ENCODE data around the gene WNT10A. TPM values are rescaled to one million over a fixed set of nuclear protein-coding genes. Genes with fewer than 3 reads are reported as not detected.

The WNT10A gene
- total RNA-seq, 1 experiment from 2014 or later: 1.5 TPM

DNA sequence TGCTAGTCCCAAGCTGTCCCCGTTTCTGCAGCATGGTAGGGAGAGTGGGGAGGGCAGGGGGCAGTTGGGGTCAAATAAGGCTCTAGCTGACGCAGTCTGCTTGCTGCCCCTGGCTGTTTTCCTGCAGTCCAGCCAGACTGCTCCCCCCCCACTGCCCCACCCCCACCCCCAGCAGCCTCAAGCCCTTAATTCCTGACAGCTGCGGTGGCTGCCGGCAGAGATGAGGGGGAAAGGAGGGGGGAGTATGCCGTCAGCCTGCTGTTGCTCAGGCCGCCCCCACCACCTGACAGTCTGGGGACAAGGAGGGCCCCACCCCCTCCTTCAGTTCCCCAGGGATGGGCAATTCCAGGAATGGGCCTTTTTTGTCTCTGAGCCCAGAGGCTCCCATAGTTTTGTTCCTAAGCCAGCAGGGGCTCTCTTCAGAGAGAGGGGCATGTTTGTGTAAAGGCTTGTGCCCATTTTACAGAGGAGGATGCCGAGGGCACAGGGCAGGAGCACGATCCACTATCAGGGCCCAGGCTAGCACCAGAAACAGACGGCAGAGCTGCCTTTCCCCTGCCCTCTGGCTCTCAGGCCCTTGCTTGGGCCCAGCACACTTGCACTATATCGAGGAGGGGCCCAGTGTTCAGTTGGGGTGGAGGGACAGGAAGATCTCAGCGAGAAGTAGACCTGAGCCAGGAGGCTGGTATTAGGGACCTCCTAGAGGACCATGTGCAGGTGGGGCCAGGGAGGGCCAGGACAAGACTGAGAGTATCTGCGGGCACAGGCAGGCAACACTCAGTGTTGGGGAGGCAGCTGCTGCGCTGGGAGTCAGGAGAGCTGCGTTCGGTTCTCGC lies 1.5 kb upstream of the WNT10A start:
- no peak overlapping the region for H3K27ac ChIP-seq (ENCODE audit: low read depth, low read length)
- ChIA-PET RAD21 (ENCODE audit: low non-redundant PET in 1 of 2, low total read pairs in 2 of 2, uncharacterized antibody in 2 of 2, unreplicated experiment in 2 of 2) (interaction anchor here (1.0 to 3.4 kb wide), 2 partner anchors 17 to 18 kb away, joined by 3 to 48 read pairs; no protein-coding TSS in a partner anchor), CTCF (interaction anchor here (1.2 to 15.1 kb wide), 3 partner anchors 16 to 123 kb away, joined by 4 to 278 read pairs (median 5); no protein-coding TSS in a partner anchor), POLR2A (interaction anchor here (1.1 kb wide), 1 partner anchor 17 kb away, joined by 3 read pairs; no protein-coding TSS in a partner anchor)
- no peaks in the 10 kb centered on the region for H3K27me3 ChIP-seq (ENCODE audit: insufficient read depth, low read length)
- H3K9ac ChIP-seq (ENCODE audit: low read length): no peak overlapping the region
- DNase-seq (ENCODE audit: low read depth, low spot score) (no peak), ATAC-seq (no peak)
- H3K4me2 ChIP-seq (ENCODE audit: low read length): no peak overlapping the region
- H3K4me3 ChIP-seq (replicated peaks in 1 of 2; ENCODE audit: low read depth in 1 of 2, low read length in 2 of 2): no peak overlapping the region
- H3K36me3 ChIP-seq (ENCODE audit: control insufficient read depth in 1 of 2, insufficient read depth in 2 of 2, low read length in 2 of 2): no peaks in the 10 kb centered on the region
- H3K9me3 ChIP-seq (ENCODE audit: control insufficient read depth in 1 of 2, insufficient read depth in 1 of 2, low read depth in 1 of 2, low read length in 2 of 2): no peaks in the 10 kb centered on the region
- H3K4me1 ChIP-seq (ENCODE audit: control insufficient read depth in 1 of 2, insufficient read depth in 2 of 2, low read length in 2 of 2): peaks cover 15 to 29% of the 10 kb centered on the region in 2 experiments
- TF ChIP-seq RAD21 (IDR thresholded peaks at IDR 0.05; ENCODE audit: low read depth): no peak
- no peak for TF ChIP-seq ZNF274 (IDR thresholded peaks at IDR 0.05; ENCODE audit: low read depth, low read length)
- no peak for TF ChIP-seq TCF7L2 (IDR thresholded peaks at IDR 0.05; ENCODE audit: borderline replicate concordance, extremely low read depth, insufficient read depth, insufficient read length)
- TF ChIP-seq EGR1 (IDR thresholded peaks at IDR 0.05; ENCODE audit: low read depth): no peak
- no peak for TF ChIP-seq SIN3A (IDR thresholded peaks at IDR 0.05; ENCODE audit: low read depth)
- no peak for TF ChIP-seq CBX3 (IDR thresholded peaks at IDR 0.05; ENCODE audit: low read depth)
- no peak for TF ChIP-seq JUND (IDR thresholded peaks at IDR 0.05)
- no peak for TF ChIP-seq ZFX (IDR thresholded peaks at IDR 0.05)
- no peak for TF ChIP-seq YY1 (IDR thresholded peaks at IDR 0.05; ENCODE audit: extremely low read depth, insufficient replicate concordance, low read depth, low read length)
- no peak for TF ChIP-seq EZH2phosphoT487 (IDR thresholded peaks at IDR 0.05; ENCODE audit: borderline replicate concordance)
- TF ChIP-seq ELF1 (IDR thresholded peaks at IDR 0.05; ENCODE audit: borderline replicate concordance, low read depth): no peak
- no peak for TF ChIP-seq SRF (IDR thresholded peaks at IDR 0.05; ENCODE audit: low read depth)
- TF ChIP-seq SP1 (IDR thresholded peaks at IDR 0.05; ENCODE audit: low read depth): no peak
- TF ChIP-seq FOSL1 (IDR thresholded peaks at IDR 0.05; ENCODE audit: low read depth): no peak
- TF ChIP-seq, protein P1, sequence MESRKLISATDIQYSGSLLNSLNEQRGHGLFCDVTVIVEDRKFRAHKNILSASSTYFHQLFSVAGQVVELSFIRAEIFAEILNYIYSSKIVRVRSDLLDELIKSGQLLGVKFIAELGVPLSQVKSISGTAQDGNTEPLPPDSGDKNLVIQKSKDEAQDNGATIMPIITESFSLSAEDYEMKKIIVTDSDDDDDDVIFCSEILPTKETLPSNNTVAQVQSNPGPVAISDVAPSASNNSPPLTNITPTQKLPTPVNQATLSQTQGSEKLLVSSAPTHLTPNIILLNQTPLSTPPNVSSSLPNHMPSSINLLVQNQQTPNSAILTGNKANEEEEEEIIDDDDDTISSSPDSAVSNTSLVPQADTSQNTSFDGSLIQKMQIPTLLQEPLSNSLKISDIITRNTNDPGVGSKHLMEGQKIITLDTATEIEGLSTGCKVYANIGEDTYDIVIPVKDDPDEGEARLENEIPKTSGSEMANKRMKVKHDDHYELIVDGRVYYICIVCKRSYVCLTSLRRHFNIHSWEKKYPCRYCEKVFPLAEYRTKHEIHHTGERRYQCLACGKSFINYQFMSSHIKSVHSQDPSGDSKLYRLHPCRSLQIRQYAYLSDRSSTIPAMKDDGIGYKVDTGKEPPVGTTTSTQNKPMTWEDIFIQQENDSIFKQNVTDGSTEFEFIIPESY (IDR thresholded peaks at IDR 0.05; ENCODE audit: extremely low read depth, insufficient replicate concordance, low read length): no peak
- TF ChIP-seq, protein P2, sequence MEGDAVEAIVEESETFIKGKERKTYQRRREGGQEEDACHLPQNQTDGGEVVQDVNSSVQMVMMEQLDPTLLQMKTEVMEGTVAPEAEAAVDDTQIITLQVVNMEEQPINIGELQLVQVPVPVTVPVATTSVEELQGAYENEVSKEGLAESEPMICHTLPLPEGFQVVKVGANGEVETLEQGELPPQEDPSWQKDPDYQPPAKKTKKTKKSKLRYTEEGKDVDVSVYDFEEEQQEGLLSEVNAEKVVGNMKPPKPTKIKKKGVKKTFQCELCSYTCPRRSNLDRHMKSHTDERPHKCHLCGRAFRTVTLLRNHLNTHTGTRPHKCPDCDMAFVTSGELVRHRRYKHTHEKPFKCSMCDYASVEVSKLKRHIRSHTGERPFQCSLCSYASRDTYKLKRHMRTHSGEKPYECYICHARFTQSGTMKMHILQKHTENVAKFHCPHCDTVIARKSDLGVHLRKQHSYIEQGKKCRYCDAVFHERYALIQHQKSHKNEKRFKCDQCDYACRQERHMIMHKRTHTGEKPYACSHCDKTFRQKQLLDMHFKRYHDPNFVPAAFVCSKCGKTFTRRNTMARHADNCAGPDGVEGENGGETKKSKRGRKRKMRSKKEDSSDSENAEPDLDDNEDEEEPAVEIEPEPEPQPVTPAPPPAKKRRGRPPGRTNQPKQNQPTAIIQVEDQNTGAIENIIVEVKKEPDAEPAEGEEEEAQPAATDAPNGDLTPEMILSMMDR (IDR thresholded peaks at IDR 0.05 in 2 of 3, conservative IDR thresholded peaks at IDR 0.05 in 1 of 3; ENCODE audit: borderline replicate concordance in 1 of 3, insufficient read depth in 1 of 3, low read depth in 2 of 3, low read length in 2 of 3): no peak
- TF ChIP-seq, protein P3, sequence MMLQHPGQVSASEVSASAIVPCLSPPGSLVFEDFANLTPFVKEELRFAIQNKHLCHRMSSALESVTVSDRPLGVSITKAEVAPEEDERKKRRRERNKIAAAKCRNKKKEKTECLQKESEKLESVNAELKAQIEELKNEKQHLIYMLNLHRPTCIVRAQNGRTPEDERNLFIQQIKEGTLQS (IDR thresholded peaks at IDR 0.05): no peak
- TF ChIP-seq, protein P4, sequence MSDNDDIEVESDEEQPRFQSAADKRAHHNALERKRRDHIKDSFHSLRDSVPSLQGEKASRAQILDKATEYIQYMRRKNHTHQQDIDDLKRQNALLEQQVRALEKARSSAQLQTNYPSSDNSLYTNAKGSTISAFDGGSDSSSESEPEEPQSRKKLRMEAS (IDR thresholded peaks at IDR 0.05): no peak
- intact Hi-C loops (cut with micrococcal nuclease): loop anchor here (5.0 kb wide), 1 partner anchor 238 kb away; no protein-coding TSS in a partner anchor
- no peaks in the 10 kb centered on the region for H3K79me2 ChIP-seq (ENCODE audit: insufficient read depth, low read length)
- no peaks in the 10 kb centered on the region for H4K20me1 ChIP-seq (ENCODE audit: insufficient read depth)
- no TSS peak for BruUV-seq (replicated peaks)
- no peak overlapping the region for H2AFZ ChIP-seq (ENCODE audit: low read depth, low read length, poor library complexity, severe bottlenecking)
- no peaks in the 10 kb centered on the region for H3K9me2 ChIP-seq (ENCODE audit: insufficient read depth)
